MCF 10A (cell line): ENCODE results near the gene ABLIM1. TPM values are rescaled to one million over a fixed set of nuclear protein-coding genes. Genes with fewer than 3 reads are reported as not detected.

Experiments
- BruUV-seq: library from RNA; stranded (reverse); fragments of 400-500 nt; replicated peaks from 2 replicates; lab custom pipeline; 2021; lab: Mats Ljungman, UMichigan
- CTCF ChIA-PET: fragments of 300-600 bp; sonication (Branson Sonifier 250); formaldehyde crosslinking; extraction: SDS; loops from one replicate; lab custom pipeline; 2021; ENCODE audit warnings: antibody characterized with exemption, inconsistent platforms; lab: Yijun Ruan, JAX
- POLR2A ChIA-PET: fragments of 300-600, 350-650 bp; sonication (Branson Sonifier 250); formaldehyde crosslinking; extraction: SDS; loops from one replicate; lab custom pipeline; 2020; ENCODE audit warnings: antibody characterized with exemption, inconsistent platforms; lab: Yijun Ruan, JAX
- DNase-seq: peaks from one replicate; pipeline ENCODE4 v3.0.0-alpha.2; 2018; ENCODE audit not compliant: unreplicated experiment
- H3K27ac Mint-ChIP-seq: one replicate; pipeline ENCODE4 v1.8.0; 2022; ENCODE audit warnings: mild to moderate bottlenecking, low read depth, mixed read lengths; ENCODE audit not compliant: unreplicated experiment
- H3K27me3 Mint-ChIP-seq: one replicate; pipeline ENCODE4 v1.8.0; 2022; ENCODE audit warnings: mixed read lengths; ENCODE audit not compliant: insufficient read depth, unreplicated experiment
- H3K36me3 Mint-ChIP-seq: one replicate; pipeline ENCODE4 v1.8.0; 2022; ENCODE audit warnings: mild to moderate bottlenecking, moderate library complexity, mixed read lengths; ENCODE audit not compliant: insufficient read depth, unreplicated experiment
- H3K4me1 Mint-ChIP-seq: one replicate; pipeline ENCODE4 v1.8.0; 2022; ENCODE audit warnings: mixed read lengths; ENCODE audit not compliant: insufficient read depth, unreplicated experiment
- H3K4me3 Mint-ChIP-seq: one replicate; pipeline ENCODE4 v1.8.0; 2022; ENCODE audit warnings: mild to moderate bottlenecking, moderate library complexity, mixed read lengths; ENCODE audit not compliant: unreplicated experiment
- H3K9me3 Mint-ChIP-seq: one replicate; pipeline ENCODE4 v1.8.0; 2022; ENCODE audit warnings: mixed read lengths; ENCODE audit not compliant: unreplicated experiment
- CTCF ChIP-seq: fragments of 200-600 bp; IDR thresholded peaks from one replicate; pipeline ENCODE4 v1.8.0; 2022; ENCODE audit warnings: antibody characterized with exemption, mild to moderate bottlenecking; ENCODE audit not compliant: unreplicated experiment
- intact Hi-C: fragments of 100-400 bp; cut with micrococcal nuclease; formaldehyde crosslinking; loops from 2 replicates; pipeline ENCODE4 v1.14.1; 2022
- total RNA-seq: library from RNA; stranded (reverse); gene quantifications from 2 replicates; pipeline ENCODE4 v1.2.3, GENCODE V29; 2022

ABLIM1 gene
- total RNA-seq, 1 experiment from 2014 or later = 94.5 TPM

GRCh38 chr10:114694752-114695151 is 36.7 kb upstream of the ABLIM1 start:
- TF ChIP-seq CTCF = peak; percentile 38
- no peak overlapping the region for H3K27ac Mint-ChIP-seq
- no peaks in the 10 kb centered on the region for H3K27me3 Mint-ChIP-seq
- peaks cover 42% of the 10 kb centered on the region for H3K4me1 Mint-ChIP-seq
- BruUV-seq = no TSS peak
- DNase-seq = peak; percentile 60
- ChIA-PET POLR2A (interaction anchor here (0.8 to 3.9 kb wide), 4 partner anchors 12 to 64 kb away, joined by 3 to 22 read pairs (median 6); no protein-coding TSS in a partner anchor), CTCF (interaction anchor here (1.0 kb wide), 2 partner anchors 9 to 153 kb away, joined by 3 read pairs; no protein-coding TSS in a partner anchor)
- H3K36me3 Mint-ChIP-seq = no peaks in the 10 kb centered on the region
- H3K4me3 Mint-ChIP-seq = no peak overlapping the region
- no peaks in the 10 kb centered on the region for H3K9me3 Mint-ChIP-seq
- intact Hi-C loops = no loop called here

- TF ChIP-seq CTCF = no peak
- intact Hi-C loops = no loop called here
- Mint-ChIP-seq H3K27me3 (no peaks in the 10 kb centered on the region), H3K4me3 (no peak overlapping the region), H3K27ac (no peak overlapping the region), H3K9me3 (no peaks in the 10 kb centered on the region), H3K36me3 (no peaks in the 10 kb centered on the region), H3K4me1 (peaks cover 42% of the 10 kb centered on the region)
- DNase-seq = no peak
- POLR2A ChIA-PET = interaction anchor here (0.7 to 3.9 kb wide), 5 partner anchors 11 to 71 kb away, joined by 3 to 22 read pairs (median 4); no protein-coding TSS in a partner anchor
- BruUV-seq = no TSS peak
- CTCF ChIA-PET = interaction anchor here (0.9 to 1.0 kb wide), 3 partner anchors 9 to 152 kb away, joined by 3 read pairs; no protein-coding TSS in a partner anchor
Measured at GRCh38 chr10:114694062-114694461, 36.0 kb upstream of the ABLIM1 start.

- Mint-ChIP-seq H3K4me3 (no peak overlapping the region), H3K4me1 (peaks cover 22% of the 10 kb centered on the region), H3K36me3 (no peaks in the 10 kb centered on the region), H3K27me3 (no peaks in the 10 kb centered on the region), H3K27ac (peak overlapping the region; percentile 31), H3K9me3 (no peaks in the 10 kb centered on the region)
- ChIA-PET CTCF (interaction anchor here (0.7 to 1.6 kb wide), 4 partner anchors 11 to 94 kb away, joined by 3 to 6 read pairs (median 6); no protein-coding TSS in a partner anchor), POLR2A (interaction anchor here (0.8 to 3.9 kb wide), 9 partner anchors 8 to 165 kb away, joined by 3 to 22 read pairs (median 3); no protein-coding TSS in a partner anchor)
- TF ChIP-seq CTCF = no peak
- BruUV-seq = no TSS peak
- intact Hi-C loops = no loop called here
- DNase-seq = peak; percentile 52
Measured at GRCh38 chr10:114691442-114691941, 33.4 kb upstream of the ABLIM1 start.

GRCh38 chr10:114688786-114689185 is 30.7 kb upstream of the ABLIM1 start:
- ChIA-PET CTCF (interaction anchor here (1.2 to 2.3 kb wide), 3 partner anchors 13 to 189 kb away, joined by 3 to 10 read pairs (median 4); no protein-coding TSS in a partner anchor), POLR2A (interaction anchor here (0.6 to 1.7 kb wide), 3 partner anchors 20 to 51 kb away, joined by 3 to 4 read pairs (median 3); no protein-coding TSS in a partner anchor)
- DNase-seq = no peak
- Mint-ChIP-seq H3K9me3 (no peaks in the 10 kb centered on the region), H3K36me3 (no peaks in the 10 kb centered on the region), H3K27ac (no peak overlapping the region), H3K27me3 (no peaks in the 10 kb centered on the region), H3K4me1 (peaks cover 29% of the 10 kb centered on the region), H3K4me3 (no peak overlapping the region)
- intact Hi-C loops = no loop called here
- BruUV-seq = no TSS peak
- no peak for TF ChIP-seq CTCF
